HG03135 (cell line): Measurements from ENCODE around the gene TOR2A.

Experiments used
- ATAC-seq: cut with Tn5 transposase; IDR thresholded peaks from one replicate; pipeline ENCODE4 v1.9.1; 2021; ENCODE audit warnings: mild to moderate bottlenecking, moderate library complexity; ENCODE audit not compliant: unreplicated experiment

Gene TOR2A

GRCh38 chr9:127744398-127745110 is 9.5 kb upstream of the TOR2A start:
- ATAC-seq = no peak

- ATAC-seq = no peak
Observed at GRCh38 chr9:127742435-127743088, 7.5 kb upstream of the TOR2A start.

- no peak for ATAC-seq
Observed at GRCh38 chr9:127741831-127742434, 6.8 kb upstream of the TOR2A start.

- no peak for ATAC-seq
Observed at GRCh38 chr9:127739614-127740330, 4.7 kb upstream of the TOR2A start.

GRCh38 chr9:127738666-127739065 is 3.6 kb upstream of the TOR2A start:
- ATAC-seq = no peak

GRCh38 chr9:127735530-127736185 is 564 bp upstream of the TOR2A start:
- ATAC-seq = no peak

GRCh38 chr9:127734247-127734746 is 797 bp downstream of the TOR2A start:
- no peak for ATAC-seq

GRCh38 chr9:127733614-127734013 is 1.5 kb downstream of the TOR2A start:
- no peak for ATAC-seq

GRCh38 chr9:127732444-127732843 is 2.6 kb downstream of the TOR2A start:
- ATAC-seq = no peak

- ATAC-seq = no peak
Observed at GRCh38 chr9:127731938-127732337, 3.2 kb downstream of the TOR2A start.

GRCh38 chr9:127730799-127731410 is 4.2 kb downstream of the TOR2A start:
- no peak for ATAC-seq

GRCh38 chr9:127730262-127730661 is 4.8 kb downstream of the TOR2A start:
- no peak for ATAC-seq

GRCh38 chr9:127729522-127730256 is 5.4 kb downstream of the TOR2A start:
- ATAC-seq = no peak

- ATAC-seq = no peak
Observed at GRCh38 chr9:127728808-127729207, 6.3 kb downstream of the TOR2A start.

GRCh38 chr9:127726871-127727270 is 8.2 kb downstream of the TOR2A start:
- ATAC-seq = no peak

- ATAC-seq = no peak
Observed at GRCh38 chr9:127724012-127724411, 11.1 kb downstream of the TOR2A start.

GRCh38 chr9:127723444-127723843 is 11.7 kb downstream of the TOR2A start:
- ATAC-seq = no peak

- no peak for ATAC-seq
Observed at GRCh38 chr9:127723013-127723412, 12.1 kb downstream of the TOR2A start.

- no peak for ATAC-seq
Observed at GRCh38 chr9:127722055-127722745, 12.9 kb downstream of the TOR2A start.
